ENCODE data around the gene KDM2B.
"Not testable (repeated sequence)": the region's sequence is repeated elsewhere in the genome, so short reads cannot be mapped to it uniquely, and the experiment has no call there.

The KDM2B gene

GRCh38 chr12:121392325-121392716, 188.5 kb downstream of the KDM2B start:
- H3K27me3 Mint-ChIP-seq = no peaks in the 10 kb centered on the region
- H3K36me3 Mint-ChIP-seq (ENCODE audit: low read depth) = no peaks in the 10 kb centered on the region
- H3K27ac Mint-ChIP-seq = no peak overlapping the region
- no peaks in the 10 kb centered on the region for H3K9me3 Mint-ChIP-seq
- H3K4me3 Mint-ChIP-seq = no peak overlapping the region
- H3K4me1 Mint-ChIP-seq (ENCODE audit: low read depth) = peaks cover 16% of the 10 kb centered on the region
- no peak for DNase-seq

DNA sequence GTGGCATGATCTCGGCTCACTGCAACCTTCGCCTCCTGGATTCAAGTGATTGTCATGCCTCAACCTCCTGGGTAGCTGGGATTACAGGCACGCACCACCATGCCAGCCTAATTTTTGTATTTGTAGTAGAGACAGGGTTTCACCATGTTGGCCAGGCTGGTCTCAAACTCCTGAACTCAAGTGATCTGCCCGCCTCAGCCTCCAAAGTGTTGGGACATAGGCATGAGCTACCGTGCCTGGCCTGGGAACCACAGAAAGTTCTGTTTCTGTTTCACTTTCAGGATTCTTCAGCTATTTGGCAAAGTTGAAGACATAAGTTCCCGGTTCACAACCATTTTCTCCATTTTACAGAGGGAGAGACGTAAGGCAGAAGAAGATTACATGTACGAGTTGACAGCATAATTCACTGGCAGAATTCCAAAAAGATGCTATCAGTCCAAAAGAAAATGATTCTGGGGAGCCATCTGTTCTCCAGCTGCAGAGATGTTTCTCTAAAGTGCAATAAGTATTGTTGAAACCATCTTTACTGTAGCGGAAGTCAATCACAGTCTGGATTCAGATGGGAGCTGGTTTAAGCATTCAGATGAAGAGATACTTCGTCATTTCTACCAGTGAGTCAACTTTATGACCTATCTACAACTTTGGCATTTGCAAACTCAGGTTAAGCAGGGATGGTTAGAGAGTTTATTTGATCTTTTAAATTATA, 189.1 kb downstream of the KDM2B start:
- H3K36me3 Mint-ChIP-seq (ENCODE audit: low read depth) = no peaks in the 10 kb centered on the region
- H3K4me1 Mint-ChIP-seq (ENCODE audit: low read depth) = peaks cover 16% of the 10 kb centered on the region
- H3K27ac Mint-ChIP-seq = peak overlapping the region; percentile 66
- H3K4me3 Mint-ChIP-seq = peak overlapping the region; percentile 24
- peak; percentile 49 for DNase-seq
- H3K27me3 Mint-ChIP-seq = no peaks in the 10 kb centered on the region
- H3K9me3 Mint-ChIP-seq = no peaks in the 10 kb centered on the region

DNA sequence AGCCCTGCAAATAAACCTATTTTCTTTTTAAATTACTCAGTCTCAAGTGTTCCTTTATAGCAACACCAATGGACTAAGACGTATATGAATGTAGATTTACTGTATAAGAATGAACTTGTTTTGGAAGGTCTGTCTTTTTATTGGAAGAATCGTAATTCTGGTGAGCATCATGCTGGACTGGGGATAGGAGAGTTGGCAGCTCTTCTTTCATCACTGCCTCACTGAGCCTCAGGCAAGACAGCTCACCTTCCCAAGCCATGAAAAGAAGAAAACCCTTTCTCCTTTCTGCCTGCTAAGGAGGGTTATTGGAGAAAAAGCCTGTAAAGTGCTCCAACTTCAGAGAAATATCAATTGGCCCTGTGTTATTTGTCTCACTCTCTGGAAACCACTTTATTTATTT, 190.0 kb downstream of the KDM2B start:
- Mint-ChIP-seq H3K4me3 (no peak overlapping the region), H3K36me3 (ENCODE audit: low read depth) (no peaks in the 10 kb centered on the region)

DNA sequence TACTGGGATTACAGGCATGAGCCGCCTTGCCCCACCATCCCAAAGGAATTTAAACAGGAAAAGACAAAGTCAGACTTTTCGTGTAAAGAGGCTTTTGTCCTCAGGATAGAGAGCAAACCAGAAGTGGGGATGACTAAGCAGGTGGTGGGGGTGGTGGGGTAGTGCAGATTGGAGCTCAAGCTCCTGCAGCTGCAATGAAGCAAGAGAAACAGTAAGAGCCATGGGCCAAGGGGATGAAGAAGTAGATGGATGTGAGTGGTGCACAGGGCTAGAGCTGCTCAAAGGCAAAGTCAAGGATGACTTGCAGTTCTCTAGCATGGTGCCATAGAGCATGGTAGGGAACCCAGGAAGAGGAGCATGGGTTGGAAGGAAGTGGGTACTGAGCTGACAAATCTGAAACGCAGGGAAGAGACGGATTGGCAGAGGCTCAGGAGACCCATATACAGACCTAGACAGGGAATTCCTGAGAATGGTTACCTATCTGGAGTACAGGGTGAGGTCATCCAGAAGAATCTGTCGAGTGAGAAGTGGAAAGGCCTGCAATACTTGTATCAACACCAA, 192.3 kb downstream of the KDM2B start:
- H3K9me3 Mint-ChIP-seq = no peaks in the 10 kb centered on the region
- DNase-seq = no peak
- H3K27me3 Mint-ChIP-seq = no peaks in the 10 kb centered on the region
- no peak overlapping the region for H3K27ac Mint-ChIP-seq
- H3K4me3 Mint-ChIP-seq = no peak overlapping the region
- H3K36me3 Mint-ChIP-seq (ENCODE audit: low read depth) = no peaks in the 10 kb centered on the region
- H3K4me1 Mint-ChIP-seq (ENCODE audit: low read depth) = peaks cover 16% of the 10 kb centered on the region

More for the DNA sequence above, 190.0 kb downstream of the KDM2B start:
- Mint-ChIP-seq H3K4me1 (ENCODE audit: low read depth) (peaks cover 16% of the 10 kb centered on the region), H3K9me3 (no peaks in the 10 kb centered on the region), H3K27me3 (no peaks in the 10 kb centered on the region), H3K27ac (no peak overlapping the region)
- DNase-seq = no peak

GRCh38 chr12:121384891-121385290, 195.9 kb downstream of the KDM2B start:
- H3K4me1 Mint-ChIP-seq (ENCODE audit: low read depth); H3K27ac Mint-ChIP-seq; H3K27me3 Mint-ChIP-seq; DNase-seq; H3K36me3 Mint-ChIP-seq (ENCODE audit: low read depth); H3K9me3 Mint-ChIP-seq; H3K4me3 Mint-ChIP-seq: not testable (repeated sequence)

- H3K9me3 Mint-ChIP-seq = no peaks in the 10 kb centered on the region
- H3K27ac Mint-ChIP-seq = no peak overlapping the region
- H3K4me1 Mint-ChIP-seq (ENCODE audit: low read depth) = peaks cover 4% of the 10 kb centered on the region
- H3K4me3 Mint-ChIP-seq = no peak overlapping the region
- no peaks in the 10 kb centered on the region for H3K27me3 Mint-ChIP-seq
- H3K36me3 Mint-ChIP-seq (ENCODE audit: low read depth) = no peaks in the 10 kb centered on the region
- no peak for DNase-seq
Measured at GRCh38 chr12:121383601-121384021, 197.2 kb downstream of the KDM2B start.

DNA sequence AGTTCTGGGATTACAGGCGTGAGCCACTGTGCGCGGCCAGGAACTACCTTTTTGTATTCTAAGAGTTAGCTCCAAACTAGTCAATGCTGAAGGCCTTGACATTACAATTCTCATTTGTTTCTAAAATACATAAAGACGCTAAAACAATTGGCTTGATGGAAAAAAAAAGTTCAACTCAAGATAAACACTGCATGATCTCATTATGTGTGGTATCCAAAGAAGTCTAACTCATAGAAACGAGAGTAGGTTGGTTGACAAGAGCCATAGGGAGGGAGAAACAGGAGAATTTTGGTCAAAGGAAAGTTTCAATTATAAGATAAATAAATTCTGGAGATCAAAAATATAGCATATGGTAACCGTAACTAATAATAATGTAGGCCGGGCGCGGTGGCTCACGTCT, 200.9 kb downstream of the KDM2B start:
- Mint-ChIP-seq H3K4me3 (no peak overlapping the region), H3K36me3 (ENCODE audit: low read depth) (no peaks in the 10 kb centered on the region), H3K27me3 (no peaks in the 10 kb centered on the region), H3K27ac (no peak overlapping the region), H3K4me1 (ENCODE audit: low read depth) (no peaks in the 10 kb centered on the region), H3K9me3 (no peaks in the 10 kb centered on the region)
- DNase-seq = no peak

Measured in activated T-cell treated with anti-CD3 and anti-CD28 coated beads, Interleukin-2, amount 50 U/mL, for 24 hours (primary cell).